ENCODE data around the gene UBE3A. TPM values are rescaled to one million over a fixed set of nuclear protein-coding genes. Genes with fewer than 3 reads are reported as not detected.
A peak's percentile ranks its signal among the peaks of the same experiment; 100 is the strongest.

The UBE3A gene
- polyA plus RNA-seq, 4 donors, result 82.6 to 112 (median 94.6) TPM

DNA sequence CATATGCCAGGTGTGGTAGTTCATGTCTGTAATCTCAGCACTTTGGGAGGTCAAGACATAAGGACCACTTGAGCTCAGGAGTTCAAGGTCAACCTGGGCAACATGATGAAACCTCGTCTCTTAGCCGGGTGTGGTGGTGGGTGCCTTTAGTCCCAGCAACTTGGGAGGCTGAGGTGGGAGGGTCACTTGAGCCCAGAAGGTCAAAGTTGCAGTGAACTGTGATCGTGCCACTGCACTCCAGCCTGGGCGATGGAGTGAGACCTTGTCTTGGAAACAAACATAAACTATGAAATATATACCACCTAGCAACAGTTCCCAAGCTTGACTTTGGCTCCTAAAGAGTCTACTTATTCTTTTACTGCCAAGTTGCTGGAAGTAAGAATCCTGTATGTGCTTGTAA, 30.9 kb downstream of the UBE3A start:
- DNase-seq (ENCODE audit: low read depth in 4 of 4, low spot score in 2 of 4), result no peak

DNA sequence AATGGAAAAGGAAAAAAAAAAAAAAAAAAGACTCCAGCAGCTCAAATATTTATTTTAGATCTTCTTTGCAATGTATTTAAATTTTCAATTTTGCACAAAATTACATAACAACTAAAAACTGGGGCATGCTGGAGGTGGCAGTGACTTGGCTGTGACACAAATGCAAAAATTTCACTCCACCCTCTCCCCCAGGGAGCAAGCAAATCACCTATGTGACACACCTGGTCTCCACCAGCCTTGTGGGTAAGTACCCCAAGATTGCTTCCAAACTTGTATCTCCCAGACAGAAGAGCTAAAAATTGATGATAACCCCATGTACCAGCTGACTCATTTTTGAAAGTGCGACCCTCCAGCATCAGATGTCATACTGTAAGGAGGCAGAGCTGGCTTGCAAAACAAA, 32.0 kb downstream of the UBE3A start:
- no peak for DNase-seq (ENCODE audit: low read depth in 4 of 4, low spot score in 2 of 4)

DNA sequence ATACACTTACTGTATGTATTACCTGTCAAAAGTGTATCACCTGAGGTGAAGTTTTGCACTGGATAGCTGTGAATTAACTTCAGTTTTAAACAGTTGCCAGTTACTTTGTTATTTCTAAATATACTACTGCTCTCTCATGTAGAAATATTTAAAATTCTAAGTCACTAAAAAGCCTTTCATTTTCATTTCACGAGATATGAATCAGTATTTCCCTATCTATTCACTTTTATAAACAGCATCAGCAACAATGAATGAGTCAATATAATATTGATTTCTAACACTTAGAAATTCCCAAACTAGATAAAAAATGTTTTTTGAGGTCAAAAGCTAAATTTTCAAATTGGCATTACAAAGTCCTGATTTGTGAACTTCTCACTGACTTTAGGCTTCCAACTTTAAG, 32.6 kb downstream of the UBE3A start:
- DNase-seq (ENCODE audit: low read depth in 4 of 4, low spot score in 2 of 4), result no peak

DNA sequence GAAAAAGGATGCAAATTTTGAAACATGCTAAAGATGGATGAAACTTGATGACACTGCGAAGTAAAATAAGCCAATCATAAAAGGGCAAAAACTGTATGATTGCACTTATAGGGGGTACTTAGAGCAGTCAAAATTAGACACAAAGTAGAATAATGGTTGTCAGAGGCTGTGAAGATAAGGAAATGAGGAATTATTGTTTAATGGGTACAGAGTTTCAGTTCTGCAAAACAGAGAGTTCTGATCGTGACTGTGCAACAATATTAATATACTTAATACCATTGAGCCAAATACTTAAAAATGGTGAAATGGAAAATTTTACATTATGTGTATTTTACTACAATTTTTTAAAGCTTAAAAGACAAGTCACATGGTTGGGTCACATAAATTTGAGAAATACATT, 35.1 kb downstream of the UBE3A start:
- DNase-seq (ENCODE audit: low read depth in 4 of 4, low spot score in 2 of 4), result no peak

DNA sequence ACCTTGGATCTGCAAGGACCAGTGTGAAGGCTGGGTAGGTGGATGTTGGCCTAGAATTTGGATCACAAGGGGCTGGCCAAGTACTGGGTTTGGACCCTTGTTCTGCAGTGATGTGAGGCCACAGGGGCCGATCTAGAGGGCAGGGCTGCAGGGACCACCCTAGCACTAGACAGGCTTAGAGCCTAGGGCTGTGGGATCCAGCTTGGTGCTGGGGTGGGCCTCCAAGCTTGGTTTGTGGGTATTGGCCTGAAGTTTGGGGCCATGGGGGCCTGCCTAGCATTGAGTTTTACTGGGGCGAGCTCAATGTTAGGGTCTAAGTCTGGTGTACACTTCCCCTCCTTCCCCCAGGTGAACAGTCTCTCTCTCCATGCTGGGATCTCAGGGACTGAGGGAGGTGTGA, 36.5 kb downstream of the UBE3A start:
- no peak for DNase-seq (ENCODE audit: low read depth in 4 of 4, low spot score in 2 of 4)

DNA sequence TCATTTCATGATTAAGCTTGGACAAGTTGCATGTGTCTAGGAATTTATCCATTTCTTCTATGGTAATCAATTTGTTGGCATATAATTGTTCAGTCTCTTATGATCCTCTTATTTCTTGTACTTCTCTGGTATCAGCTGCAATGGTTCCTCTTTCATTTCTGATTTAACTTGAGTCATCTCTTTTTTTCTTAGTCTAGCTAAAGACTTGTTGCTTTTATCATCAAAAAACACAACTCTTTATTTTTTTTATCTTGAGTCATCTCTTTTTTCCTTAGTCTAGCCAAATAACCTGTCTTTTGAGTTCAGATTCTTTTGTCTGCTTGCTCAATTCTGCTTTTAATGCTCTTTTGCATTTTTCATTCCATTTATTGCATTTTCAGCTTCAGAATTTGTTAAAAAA, 37.3 kb downstream of the UBE3A start:
- DNase-seq (ENCODE audit: low read depth in 4 of 4, low spot score in 2 of 4), result no peak

DNA sequence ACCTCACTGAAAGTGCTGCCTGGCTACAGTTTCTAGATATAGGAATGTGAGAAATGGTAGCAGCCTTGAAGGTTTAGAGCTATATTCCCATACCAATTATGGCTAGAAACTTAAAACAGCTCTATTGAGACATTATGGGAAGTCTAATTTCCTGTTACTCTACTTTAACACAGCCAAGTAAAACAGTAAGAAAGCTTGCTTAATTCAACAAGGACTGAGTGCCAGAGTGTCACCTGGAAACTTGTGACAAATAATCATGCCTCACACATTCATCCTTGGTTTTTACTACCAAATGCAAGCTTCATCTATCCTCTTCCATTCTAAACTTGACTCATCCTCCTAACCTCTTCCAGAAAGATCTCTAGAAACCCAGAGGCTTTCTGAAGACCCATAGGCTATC, 41.7 kb downstream of the UBE3A start:
- no peak for DNase-seq (ENCODE audit: low read depth in 4 of 4, low spot score in 2 of 4)

DNA sequence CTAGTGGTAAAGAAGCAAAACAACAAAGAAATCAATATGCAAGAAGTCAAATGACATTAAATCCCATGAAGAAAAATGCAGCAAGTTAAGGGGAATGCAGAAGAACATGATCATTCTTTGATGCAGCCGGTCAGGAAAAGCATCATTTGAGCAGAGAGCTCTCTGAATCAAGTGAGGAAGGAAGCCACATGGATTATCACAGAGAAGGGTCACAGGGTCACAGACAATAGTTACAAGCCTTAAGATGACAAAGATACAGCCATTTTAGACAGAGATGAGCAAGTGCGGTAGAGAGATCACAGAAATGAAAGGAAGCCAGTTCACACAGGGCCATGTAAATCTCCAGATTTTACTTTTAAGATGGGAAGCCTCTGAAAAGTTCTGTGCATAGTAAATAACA, 43.9 kb downstream of the UBE3A start:
- no peak for DNase-seq (ENCODE audit: low read depth in 4 of 4, low spot score in 2 of 4)

DNA sequence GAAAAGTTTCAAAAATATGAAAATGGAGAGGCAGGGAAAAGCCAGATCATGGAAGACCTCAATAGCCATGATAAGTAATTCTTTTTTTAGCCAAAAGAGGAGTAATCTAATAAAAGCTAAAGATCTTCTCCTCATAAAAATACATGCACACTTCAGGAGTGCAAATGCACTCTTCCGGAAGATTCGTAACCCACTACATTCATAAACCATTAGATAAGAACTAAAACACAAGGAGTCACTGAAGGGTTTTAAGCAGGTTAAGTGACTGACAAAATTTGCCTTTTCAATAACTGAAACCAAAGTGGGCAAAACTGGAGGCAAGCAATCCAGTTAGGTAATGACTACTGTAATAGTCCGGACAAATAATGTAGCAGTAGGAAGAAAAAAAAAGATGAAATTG, 46.0 kb downstream of the UBE3A start:
- DNase-seq (ENCODE audit: low read depth in 4 of 4, low spot score in 2 of 4), result no peak

DNA sequence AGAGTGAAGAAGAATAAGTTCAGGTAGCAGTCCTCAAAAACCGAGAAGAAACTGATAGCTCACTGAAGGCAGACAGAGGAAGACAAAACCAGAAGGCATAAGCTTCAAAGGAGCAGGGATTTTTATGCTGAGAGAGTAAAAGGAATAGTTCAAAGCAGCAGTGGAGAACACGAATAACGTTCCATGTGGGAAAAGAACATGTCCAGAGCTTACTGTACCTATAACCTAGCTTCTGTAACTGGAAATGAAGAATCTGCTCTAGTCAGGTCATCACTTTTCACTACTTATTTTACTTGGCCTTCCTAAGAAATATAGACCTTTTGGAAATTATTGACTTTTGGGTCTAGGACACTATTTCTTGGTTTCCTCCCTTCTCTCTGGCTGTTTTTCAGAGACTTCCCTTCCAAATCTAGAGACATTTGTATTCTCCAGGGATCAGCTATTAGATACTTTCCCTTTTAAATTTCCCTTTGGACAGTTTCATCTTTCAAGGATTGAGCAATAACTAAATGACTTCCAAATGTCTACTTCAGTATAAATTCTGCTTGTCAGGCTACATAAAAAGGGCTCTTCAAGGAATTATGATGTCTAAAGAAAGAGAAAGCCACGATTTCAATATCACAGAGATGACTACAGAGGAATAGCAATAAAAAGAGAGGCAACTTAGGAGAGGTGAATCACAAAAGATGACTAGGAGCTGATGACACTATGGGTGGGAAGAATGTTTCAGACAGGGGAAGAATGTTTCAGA, 46.7 kb downstream of the UBE3A start:
- DNase-seq (ENCODE audit: low read depth in 4 of 4, low spot score in 2 of 4), result no peak

DNA sequence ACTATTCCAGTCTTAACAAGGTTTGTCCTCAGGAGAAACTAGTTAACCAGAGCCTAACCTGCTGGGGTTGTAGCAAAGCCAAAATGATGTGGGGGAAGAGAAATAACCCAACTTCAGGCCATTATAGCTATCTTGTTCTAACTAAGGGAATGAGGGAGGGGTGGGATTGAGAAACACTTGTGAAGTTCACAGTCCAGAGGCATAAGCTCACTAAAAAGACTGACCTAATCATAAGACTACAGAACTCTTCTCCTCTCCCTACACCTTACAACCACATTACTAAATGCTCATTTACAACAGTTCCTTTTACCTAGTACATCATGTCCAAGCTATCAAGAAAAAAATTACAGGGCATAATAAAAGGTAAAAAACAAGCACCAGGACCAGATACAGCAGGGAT, 52.8 kb downstream of the UBE3A start:
- no peak for DNase-seq (ENCODE audit: low read depth in 4 of 4, low spot score in 2 of 4)

DNA sequence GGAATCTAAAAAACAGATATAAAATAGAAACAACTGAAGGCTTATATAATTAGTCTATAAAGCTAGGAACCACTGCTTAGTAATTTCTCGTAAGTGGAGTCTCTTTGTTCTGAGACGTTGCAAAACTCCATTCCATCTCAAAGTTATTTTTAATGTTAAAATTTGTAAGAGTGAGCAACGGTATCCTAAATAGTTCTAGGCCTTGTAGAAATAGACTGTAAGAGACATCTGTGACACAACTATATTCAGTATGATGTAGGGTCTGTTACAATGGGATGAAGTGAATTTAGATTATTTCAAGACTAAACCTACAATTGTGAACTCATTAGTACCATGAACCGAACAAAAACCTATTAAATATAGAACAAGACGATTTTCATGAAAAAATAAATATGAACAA, 57.2 kb downstream of the UBE3A start:
- DNase-seq (ENCODE audit: low read depth in 4 of 4, low spot score in 2 of 4), result no peak

DNA sequence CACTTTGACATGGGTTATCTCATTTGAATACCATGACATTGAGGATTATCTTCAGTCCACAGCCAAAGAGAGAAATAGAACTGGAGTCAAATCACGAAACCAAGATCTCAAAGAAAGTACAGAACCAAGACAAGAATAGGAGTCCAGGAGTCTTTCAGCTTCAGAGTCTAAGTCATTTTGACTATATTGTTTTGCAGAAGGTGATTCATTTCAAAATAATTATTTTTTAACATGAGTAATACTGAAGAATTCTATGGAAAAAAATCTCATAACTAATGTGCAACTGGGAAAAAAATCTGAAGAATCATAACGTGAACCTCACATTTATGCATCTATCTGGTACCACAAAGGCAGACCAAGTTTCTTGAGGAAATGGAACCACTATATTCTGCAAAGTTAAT, 60.3 kb downstream of the UBE3A start:
- no peak for DNase-seq (ENCODE audit: low read depth in 4 of 4, low spot score in 2 of 4)

DNA sequence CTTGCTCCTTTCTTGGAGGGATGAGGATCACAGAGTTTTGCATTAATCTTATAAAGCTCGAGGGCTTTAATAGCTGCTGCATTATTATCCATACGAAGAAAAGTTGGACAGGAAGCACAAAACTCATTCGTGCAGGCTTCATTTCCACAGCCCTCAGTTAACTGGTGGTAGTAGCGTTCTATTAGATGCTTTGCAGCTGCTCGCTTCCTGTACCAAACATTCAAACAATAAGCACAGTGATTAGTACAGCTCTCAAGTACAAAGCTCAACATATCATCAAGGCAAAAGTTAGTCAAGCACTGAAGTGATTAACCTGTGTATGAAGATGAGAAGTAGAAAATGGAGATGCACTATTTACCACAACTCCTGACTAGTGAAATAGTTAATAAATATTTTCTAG, 63.3 kb downstream of the UBE3A start:
- peak in 2 of 4 donors; percentile 13 to 15 for DNase-seq (ENCODE audit: low read depth in 4 of 4, low spot score in 2 of 4)

DNA sequence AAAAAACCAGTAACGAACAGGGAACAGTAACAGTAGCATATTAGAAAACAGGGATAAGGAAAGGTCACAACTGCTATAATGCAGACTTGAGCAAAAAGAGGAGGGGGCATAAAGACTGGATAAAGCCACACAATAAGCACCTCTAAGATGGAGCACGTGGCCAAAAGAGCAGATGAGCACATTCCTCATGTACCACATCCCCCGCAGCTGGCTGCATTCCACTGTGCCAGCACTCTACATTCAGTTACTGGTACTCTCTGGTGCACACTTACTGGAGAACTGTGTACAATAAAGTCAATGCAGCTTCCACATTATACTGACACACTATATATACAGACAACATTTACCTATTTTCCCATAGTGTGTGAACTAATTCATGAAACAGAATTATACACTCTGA, 64.7 kb downstream of the UBE3A start:
- no peak for DNase-seq (ENCODE audit: low read depth in 4 of 4, low spot score in 2 of 4)

DNA sequence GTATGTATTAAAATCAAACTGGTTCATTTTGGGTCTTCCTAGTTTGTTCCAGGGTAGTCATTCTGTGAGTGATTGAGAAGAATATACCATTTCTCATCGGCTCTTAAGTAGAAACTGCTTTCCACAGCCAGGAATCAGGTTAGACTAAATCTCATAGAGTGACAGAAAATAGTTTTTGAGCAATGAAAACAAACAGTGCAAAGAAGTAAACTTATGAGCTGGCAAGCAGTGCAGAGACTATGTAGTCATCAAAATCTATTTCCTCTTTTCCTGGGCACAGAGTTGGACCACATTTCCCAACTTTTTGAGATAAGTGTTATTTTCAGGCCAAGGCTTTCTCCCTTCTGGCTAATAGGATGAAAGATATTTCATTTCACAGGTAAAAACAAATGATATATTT, 66.5 kb downstream of the UBE3A start:
- no peak for DNase-seq (ENCODE audit: low read depth in 4 of 4, low spot score in 2 of 4)

DNA sequence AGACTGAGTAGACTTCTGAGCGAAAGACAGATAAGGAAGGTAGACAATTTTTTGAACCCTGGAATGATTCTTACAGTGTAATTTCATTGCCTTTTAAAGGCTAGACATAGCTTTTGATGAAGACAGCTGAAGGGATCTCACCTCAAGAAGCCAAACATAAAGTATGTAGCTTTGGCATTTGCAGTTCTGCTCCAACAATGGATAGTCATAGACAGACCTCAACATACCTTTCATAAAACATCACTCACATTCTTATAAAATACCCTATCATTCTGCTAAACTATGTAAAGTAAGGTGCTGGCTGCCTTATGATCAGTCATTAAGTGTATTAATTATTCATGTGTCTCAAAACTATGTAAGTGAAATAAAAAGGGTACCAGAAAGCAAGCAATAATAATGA, 70.0 kb downstream of the UBE3A start:
- DNase-seq (ENCODE audit: low read depth in 4 of 4, low spot score in 2 of 4), result no peak

DNA sequence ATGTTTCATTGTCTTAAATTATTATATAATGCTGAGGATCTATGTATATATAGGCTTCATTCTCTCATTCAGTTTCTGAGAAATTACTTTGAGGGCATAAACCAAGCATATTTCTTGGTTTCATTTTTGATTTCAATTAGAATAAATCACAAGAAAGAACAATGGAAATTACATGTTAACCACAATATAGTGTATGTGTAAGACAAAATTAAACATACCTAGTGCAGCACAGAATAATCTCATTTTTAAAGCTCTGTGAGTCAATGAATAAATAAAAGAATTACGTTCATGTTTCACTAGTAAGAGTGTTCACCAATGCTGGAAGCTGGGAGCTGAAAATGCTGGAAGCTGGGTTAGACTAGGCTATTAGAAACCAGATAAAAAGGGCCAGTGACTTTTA, 72.8 kb downstream of the UBE3A start:
- no peak for DNase-seq (ENCODE audit: low read depth in 4 of 4, low spot score in 2 of 4)

DNA sequence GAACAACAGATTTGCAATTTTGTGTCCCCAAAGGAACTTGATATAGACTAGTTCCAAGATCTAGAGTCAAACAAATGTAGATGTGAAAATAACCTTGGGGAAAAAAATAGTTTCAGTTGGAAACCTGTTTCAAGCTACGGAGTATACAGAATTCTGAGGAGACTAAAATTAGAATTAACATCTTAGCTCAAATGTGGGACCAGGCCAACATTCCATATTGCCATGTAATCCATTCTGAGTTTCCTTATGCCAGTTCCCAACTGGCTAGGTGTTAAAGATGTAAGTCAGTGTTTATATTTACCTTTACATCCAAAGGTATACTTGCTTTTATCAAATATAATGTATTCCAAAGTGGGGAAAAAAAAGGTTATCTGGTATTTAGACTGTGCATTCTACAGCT, 76.3 kb downstream of the UBE3A start:
- DNase-seq (ENCODE audit: low read depth in 4 of 4, low spot score in 2 of 4), result no peak

DNA sequence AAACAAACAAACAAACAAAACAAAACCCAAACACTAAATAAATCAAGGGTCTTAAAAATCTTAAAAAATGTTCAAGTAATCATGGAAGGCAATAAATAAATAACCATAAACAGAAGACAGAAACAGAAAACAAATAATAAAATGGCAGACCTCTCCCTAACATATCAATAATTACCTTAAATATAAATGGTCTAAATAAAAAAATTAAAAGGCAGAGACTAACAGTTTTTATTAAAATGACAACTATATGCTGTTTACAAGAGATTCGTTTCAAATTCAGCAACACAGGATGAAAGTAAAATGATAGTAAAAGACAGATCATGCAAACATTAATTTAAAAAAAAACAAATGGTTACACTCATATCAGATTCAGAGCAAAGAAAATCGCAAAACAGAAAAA, 91.1 kb downstream of the UBE3A start:
- no peak for DNase-seq (ENCODE audit: low read depth in 4 of 4, low spot score in 2 of 4)

DNA sequence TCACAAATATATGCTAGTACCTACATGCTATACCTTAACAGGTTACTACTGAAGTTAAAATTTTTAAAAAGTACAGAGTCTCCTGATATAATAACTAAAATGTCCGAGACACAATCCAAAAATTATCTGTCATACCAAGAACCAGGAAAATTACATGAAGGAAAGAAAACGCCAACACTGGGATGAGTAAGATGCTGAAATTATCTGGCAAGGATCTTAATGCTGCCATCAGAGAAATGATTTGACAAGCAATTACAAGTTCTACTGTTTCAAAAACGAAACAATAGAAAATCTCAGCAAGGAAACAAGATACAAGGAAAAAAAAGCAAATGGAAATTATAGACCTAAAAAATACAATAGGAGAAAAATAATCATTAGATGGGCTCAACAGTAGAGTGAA, 92.5 kb downstream of the UBE3A start:
- no peak for DNase-seq (ENCODE audit: low read depth in 4 of 4, low spot score in 2 of 4)

DNA sequence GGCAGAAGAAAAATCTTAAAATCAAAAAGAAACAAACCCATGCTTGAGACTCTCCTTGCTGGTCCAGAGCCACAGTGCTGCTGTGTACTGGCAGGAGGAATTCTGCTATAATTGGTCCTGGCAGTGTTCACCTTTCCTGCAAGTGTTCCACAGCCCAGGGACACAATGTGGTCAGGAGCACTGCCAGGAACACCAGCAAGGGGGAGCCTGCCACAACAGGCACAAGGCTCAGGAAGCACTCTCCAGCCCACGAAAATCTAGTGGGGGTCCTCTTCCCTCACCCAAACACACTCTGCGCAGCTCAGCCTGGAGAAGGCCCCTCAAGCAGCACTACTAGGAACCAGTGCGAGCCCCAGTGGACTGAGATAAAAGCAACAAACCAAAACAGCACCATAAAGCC, 92.9 kb downstream of the UBE3A start:
- DNase-seq (ENCODE audit: low read depth in 4 of 4, low spot score in 2 of 4), result no peak

DNA sequence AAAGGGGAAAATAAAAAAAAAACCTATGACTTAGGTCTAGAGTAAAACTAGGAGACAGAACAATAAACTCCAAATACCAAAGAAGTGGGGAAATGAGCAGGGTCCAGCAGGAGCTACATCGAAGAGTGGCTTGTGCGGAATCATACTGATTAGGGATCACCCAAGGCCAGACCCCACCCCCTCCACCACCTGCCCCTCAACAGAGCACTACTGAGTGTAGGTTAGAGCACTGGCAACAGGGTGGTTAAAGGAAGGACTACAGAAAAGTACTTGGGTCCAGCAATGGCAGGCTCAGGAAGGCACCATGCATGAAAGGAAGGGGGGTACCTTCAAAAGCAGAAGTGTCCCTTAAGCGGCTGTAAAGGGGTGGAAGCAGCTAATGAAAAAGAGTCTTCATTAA, 96.2 kb downstream of the UBE3A start:
- DNase-seq (ENCODE audit: low read depth in 4 of 4, low spot score in 2 of 4), result no peak

Measured in left renal cortex interstitium (tissue), 4 donors.